ENCODE data around the gene CHTF8.

DNA sequence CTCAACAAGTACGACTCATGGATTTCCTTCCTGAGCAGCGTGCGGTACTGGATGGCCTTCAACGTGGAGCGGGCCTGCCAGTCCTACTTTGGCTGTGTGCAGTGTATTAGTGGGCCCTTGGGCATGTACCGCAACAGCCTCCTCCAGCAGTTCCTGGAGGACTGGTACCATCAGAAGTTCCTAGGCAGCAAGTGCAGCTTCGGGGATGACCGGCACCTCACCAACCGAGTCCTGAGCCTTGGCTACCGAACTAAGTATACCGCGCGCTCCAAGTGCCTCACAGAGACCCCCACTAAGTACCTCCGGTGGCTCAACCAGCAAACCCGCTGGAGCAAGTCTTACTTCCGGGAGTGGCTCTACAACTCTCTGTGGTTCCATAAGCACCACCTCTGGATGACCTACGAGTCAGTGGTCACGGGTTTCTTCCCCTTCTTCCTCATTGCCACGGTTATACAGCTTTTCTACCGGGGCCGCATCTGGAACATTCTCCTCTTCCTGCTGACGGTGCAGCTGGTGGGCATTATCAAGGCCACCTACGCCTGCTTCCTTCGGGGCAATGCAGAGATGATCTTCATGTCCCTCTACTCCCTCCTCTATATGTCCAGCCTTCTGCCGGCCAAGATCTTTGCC lies 17.9 kb downstream of the CHTF8 start:
- TF ChIP-seq, protein P1, sequence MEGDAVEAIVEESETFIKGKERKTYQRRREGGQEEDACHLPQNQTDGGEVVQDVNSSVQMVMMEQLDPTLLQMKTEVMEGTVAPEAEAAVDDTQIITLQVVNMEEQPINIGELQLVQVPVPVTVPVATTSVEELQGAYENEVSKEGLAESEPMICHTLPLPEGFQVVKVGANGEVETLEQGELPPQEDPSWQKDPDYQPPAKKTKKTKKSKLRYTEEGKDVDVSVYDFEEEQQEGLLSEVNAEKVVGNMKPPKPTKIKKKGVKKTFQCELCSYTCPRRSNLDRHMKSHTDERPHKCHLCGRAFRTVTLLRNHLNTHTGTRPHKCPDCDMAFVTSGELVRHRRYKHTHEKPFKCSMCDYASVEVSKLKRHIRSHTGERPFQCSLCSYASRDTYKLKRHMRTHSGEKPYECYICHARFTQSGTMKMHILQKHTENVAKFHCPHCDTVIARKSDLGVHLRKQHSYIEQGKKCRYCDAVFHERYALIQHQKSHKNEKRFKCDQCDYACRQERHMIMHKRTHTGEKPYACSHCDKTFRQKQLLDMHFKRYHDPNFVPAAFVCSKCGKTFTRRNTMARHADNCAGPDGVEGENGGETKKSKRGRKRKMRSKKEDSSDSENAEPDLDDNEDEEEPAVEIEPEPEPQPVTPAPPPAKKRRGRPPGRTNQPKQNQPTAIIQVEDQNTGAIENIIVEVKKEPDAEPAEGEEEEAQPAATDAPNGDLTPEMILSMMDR (IDR thresholded peaks at IDR 0.05 in 2 of 3, conservative IDR thresholded peaks at IDR 0.05 in 1 of 3; ENCODE audit: control insufficient read depth in 2 of 3, extremely low read depth in 1 of 3, insufficient read depth in 1 of 3, low read depth in 3 of 3, low read length in 3 of 3) = no peak
- TF ChIP-seq REST (IDR thresholded peaks at IDR 0.05; ENCODE audit: low read depth, low read length) (no peak), MAX (IDR thresholded peaks at IDR 0.05; ENCODE audit: low read depth, low read length) (no peak), ZNF384 (IDR thresholded peaks at IDR 0.05; ENCODE audit: borderline replicate concordance, low read depth, low read length) (no peak), RAD21 (IDR thresholded peaks at IDR 0.05; ENCODE audit: insufficient read depth, low read depth, low read length) (no peak), BACH1 (IDR thresholded peaks at IDR 0.05; ENCODE audit: borderline replicate concordance) (no peak), CBX3 (IDR thresholded peaks at IDR 0.05; ENCODE audit: borderline replicate concordance, low read depth) (no peak), POLR2AphosphoS2 (IDR thresholded peaks at IDR 0.05; ENCODE audit: low read depth, low read length) (no peak), POLR2A (IDR thresholded peaks at IDR 0.05; ENCODE audit: low read depth, low read length) (no peak), POLR2AphosphoS5 (IDR thresholded peaks at IDR 0.05; ENCODE audit: low read length) (no peak), RB1 (IDR thresholded peaks at IDR 0.05; ENCODE audit: borderline replicate concordance) (no peak), ASH2L (IDR thresholded peaks at IDR 0.05; ENCODE audit: borderline replicate concordance, low read depth) (no peak), RUNX3 (IDR thresholded peaks at IDR 0.05; ENCODE audit: low read length) (no peak)
- TF ChIP-seq, protein P2, sequence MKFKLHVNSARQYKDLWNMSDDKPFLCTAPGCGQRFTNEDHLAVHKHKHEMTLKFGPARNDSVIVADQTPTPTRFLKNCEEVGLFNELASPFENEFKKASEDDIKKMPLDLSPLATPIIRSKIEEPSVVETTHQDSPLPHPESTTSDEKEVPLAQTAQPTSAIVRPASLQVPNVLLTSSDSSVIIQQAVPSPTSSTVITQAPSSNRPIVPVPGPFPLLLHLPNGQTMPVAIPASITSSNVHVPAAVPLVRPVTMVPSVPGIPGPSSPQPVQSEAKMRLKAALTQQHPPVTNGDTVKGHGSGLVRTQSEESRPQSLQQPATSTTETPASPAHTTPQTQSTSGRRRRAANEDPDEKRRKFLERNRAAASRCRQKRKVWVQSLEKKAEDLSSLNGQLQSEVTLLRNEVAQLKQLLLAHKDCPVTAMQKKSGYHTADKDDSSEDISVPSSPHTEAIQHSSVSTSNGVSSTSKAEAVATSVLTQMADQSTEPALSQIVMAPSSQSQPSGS (IDR thresholded peaks at IDR 0.05; ENCODE audit: low read length) = no peak

Data from GM12878 (cell line).